Camera-type eye (tissue), 1 donor: ENCODE data around the gene MAGEB6B. TPM values are rescaled to one million over a fixed set of nuclear protein-coding genes. Genes with fewer than 3 reads are reported as not detected.

Experiments
- total RNA-seq: library from RNA; depleted of rRNA; stranded (reverse); fragments of >200 nt; gene quantifications from one replicate; pipeline ENCODE4 v1.2.3, GENCODE V29; 2014

The MAGEB6B gene
- not detected for total RNA-seq

DNA sequence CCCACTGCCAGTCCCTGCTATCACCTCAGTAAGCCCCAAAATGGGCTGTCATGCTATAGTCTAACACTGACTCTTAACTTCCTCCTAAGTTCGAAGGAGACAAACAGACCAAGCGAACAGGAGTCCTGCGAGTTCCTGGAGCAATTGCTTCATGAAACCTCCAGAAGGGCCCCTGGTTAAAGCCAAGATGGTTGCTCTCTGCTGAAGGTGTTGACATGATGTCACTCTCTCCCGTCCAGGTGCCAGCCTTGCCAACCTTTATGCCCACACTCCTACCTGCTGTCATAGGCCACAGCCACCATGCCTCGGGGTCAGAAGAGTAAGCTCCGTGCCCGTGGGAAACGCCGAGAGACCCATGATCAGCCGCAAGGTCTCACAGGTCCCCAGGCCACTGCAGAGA, at the start of gene MAGEB6B:
TSS of gene MAGEB6B (plus strand) at position 301 of the 400 bp plus-strand sequence. CDS start at position 301, 0 bp downstream.

DNA sequence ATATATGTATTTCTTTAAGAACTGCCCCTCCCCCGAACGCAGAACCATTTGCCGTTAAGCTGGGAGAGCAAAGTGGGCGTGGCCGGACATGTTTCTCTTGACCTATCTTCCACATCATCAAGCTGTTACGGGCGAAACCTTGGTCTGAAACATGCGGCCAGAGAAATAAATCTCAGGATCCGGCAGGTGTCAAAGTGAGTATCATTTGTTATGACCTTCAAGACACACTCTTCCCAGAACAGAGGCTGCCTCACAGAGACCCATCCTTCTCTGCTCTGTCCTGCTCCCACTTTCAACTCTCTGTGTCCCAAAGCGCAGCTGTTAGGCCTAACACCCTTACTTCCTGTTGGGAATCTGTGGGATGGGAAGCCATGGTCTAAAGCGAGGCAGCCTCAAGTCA, 22.1 kb upstream of the MAGEB6B start, which contains the start of gene MAGEB18:
TSS of gene MAGEB18 (plus strand) at position 70 of the 400 bp plus-strand sequence. CDS start 643 bp downstream, outside the sequence.

DNA sequence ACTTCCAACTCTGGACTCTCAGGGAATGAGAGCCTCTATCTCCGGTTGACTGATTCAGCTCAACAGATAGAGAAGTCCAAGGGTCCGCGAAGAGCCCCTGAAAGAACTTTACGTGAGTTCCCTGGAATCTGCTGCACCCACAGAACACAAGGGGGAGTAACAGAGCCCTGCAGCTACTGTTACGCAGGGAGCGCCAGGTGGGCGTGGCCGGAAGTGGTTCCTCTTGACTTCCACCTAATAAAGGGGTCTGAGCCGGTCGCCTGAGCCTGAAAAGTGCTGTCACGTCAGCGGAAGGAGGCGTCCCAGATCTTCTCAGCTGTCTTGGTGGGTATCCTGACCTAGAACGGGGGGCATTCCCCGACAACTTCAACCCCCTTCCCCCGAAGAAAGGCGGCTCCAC, 31.8 kb downstream of the MAGEB6B start, which contains the start of gene MAGEB6:
TSS of gene MAGEB6 (plus strand) at position 237 of the 400 bp plus-strand sequence. CDS start 1,407 bp downstream, outside the sequence.

Other genes starting within 250 kb of the MAGEB6B start
- gene MAGEB18, start 22.3 kb upstream of the MAGEB6B start, total RNA-seq: not detected
- gene MAGEB6, start 31.8 kb downstream of the MAGEB6B start, total RNA-seq: not detected
- not detected for gene MAGEB5, start 55.6 kb downstream of the MAGEB6B start, total RNA-seq